C4-2B (cell line): ENCODE results near the gene SHOX.

Experiments
- H3K27ac ChIP-seq: fragments of 450-650 bp; 2 replicates; pipeline ENCODE4 v1.5.1; 2017
- ZFX ChIP-seq: fragments of 450-650 bp; IDR thresholded peaks from 2 replicates; pipeline ENCODE4 v1.6.1; 2017
- TF ChIP-seq, protein P1 (sequence below): fragments of 450-650 bp; conservative IDR thresholded peaks from 2 replicates; pipeline ENCODE4 v1.5.1; 2017; ENCODE audit warnings: mild to moderate bottlenecking

The SHOX gene

DNA sequence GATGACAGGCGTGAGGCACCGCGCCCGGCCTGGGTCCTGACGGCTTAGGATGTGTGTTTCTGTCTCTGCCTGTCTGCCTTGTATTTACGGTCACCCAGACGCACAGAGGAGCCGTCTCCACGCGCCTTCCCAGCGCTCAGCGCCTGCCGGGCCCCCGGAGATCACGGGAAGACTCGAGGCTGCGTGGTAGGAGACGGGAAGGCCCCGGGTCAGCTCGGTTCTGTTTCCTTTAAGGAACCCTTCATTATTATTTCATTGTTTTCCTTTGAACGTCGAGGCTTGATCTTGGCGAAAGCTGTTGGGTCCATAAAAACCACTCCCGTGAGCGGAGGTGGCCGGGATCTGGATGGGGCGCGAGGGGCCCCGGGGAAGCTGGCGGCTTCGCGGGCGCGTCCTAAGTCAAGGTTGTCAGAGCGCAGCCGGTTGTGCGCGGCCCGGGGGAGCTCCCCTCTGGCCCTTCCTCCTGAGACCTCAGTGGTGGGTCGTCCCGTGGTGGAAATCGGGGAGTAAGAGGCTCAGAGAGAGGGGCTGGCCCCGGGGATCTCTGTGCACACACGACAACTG is 1.3 kb downstream of the SHOX start:
- H3K27ac ChIP-seq, result no peak overlapping the region
- TF ChIP-seq ZFX, result no peak
- TF ChIP-seq, protein P1, sequence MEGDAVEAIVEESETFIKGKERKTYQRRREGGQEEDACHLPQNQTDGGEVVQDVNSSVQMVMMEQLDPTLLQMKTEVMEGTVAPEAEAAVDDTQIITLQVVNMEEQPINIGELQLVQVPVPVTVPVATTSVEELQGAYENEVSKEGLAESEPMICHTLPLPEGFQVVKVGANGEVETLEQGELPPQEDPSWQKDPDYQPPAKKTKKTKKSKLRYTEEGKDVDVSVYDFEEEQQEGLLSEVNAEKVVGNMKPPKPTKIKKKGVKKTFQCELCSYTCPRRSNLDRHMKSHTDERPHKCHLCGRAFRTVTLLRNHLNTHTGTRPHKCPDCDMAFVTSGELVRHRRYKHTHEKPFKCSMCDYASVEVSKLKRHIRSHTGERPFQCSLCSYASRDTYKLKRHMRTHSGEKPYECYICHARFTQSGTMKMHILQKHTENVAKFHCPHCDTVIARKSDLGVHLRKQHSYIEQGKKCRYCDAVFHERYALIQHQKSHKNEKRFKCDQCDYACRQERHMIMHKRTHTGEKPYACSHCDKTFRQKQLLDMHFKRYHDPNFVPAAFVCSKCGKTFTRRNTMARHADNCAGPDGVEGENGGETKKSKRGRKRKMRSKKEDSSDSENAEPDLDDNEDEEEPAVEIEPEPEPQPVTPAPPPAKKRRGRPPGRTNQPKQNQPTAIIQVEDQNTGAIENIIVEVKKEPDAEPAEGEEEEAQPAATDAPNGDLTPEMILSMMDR, result no peak

DNA sequence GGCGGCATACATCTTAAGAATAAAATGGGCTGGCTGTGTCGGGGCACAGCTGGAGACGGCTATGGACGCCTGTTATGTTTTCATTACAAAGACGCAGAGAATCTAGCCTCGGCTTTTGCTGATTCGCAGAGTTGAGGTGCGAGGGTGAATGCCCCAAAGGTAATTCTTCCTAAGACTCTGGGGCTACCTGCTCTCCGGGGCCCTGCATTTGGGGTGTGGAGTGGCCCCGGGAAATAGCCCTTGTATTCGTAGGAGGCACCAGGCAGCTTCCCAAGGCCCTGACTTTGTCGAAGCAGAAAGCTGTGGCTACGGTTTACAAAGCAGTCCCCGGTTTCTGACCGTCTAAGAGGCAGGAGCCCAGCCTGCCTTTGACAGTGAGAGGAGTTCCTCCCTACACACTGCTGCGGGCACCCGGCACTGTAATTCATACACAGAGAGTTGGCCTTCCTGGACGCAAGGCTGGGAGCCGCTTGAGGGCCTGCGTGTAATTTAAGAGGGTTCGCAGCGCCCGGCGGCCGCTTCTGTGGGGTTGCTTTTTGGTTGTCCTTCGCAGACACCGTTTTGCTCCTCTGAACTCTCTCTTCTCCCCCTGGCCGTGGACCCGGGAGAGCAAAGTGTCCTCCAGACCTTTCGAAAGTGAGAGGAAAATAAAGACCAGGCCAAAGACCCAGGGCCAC is 1.9 kb downstream of the SHOX start:
- H3K27ac ChIP-seq, result no peak overlapping the region
- no peak for TF ChIP-seq ZFX
- TF ChIP-seq, protein P1, result no peak

DNA sequence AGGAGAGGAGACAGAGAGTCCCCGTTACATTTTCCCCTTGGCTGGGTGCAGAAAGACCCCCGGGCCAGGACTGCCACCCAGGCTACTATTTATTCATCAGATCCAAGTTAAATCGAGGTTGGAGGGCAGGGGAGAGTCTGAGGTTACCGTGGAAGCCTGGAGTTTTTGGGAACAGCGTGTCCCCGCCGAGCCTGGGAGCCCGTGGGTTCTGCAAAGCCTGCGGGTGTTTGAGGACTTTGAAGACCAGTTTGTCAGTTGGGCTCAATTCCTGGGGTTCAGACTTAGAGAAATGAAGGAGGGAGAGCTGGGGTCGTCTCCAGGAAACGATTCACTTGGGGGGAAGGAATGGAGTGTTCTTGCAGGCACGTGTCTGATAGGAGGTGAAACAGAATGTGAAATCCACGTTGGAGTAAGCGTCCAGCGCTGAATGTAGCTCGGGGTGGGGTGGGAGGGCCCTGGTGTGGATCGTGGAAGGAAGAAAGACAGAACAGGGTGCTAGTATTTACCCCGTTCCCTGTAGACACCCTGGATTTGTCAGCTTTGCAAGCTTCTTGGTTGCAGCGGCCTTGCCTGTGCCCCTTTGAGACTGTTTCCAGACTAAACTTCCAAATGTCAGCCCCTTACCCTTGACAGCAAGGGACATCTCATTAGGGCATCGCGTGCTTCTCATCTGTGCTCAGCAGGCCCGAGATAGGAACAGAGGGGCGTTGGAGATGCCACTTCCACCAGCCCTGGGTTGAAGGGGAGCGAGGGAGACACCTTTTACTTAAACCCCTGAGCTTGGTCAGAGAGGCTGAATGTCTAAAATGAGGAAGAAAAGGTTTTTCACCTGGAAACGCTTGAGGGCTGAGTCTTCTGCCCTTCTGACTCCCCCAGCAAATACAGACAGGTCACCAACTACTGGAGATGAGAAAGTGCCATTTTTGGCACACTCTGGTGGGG is 2.7 kb downstream of the SHOX start:
- no peak for TF ChIP-seq ZFX
- TF ChIP-seq, protein P1, result no peak
- H3K27ac ChIP-seq, result no peak overlapping the region

DNA sequence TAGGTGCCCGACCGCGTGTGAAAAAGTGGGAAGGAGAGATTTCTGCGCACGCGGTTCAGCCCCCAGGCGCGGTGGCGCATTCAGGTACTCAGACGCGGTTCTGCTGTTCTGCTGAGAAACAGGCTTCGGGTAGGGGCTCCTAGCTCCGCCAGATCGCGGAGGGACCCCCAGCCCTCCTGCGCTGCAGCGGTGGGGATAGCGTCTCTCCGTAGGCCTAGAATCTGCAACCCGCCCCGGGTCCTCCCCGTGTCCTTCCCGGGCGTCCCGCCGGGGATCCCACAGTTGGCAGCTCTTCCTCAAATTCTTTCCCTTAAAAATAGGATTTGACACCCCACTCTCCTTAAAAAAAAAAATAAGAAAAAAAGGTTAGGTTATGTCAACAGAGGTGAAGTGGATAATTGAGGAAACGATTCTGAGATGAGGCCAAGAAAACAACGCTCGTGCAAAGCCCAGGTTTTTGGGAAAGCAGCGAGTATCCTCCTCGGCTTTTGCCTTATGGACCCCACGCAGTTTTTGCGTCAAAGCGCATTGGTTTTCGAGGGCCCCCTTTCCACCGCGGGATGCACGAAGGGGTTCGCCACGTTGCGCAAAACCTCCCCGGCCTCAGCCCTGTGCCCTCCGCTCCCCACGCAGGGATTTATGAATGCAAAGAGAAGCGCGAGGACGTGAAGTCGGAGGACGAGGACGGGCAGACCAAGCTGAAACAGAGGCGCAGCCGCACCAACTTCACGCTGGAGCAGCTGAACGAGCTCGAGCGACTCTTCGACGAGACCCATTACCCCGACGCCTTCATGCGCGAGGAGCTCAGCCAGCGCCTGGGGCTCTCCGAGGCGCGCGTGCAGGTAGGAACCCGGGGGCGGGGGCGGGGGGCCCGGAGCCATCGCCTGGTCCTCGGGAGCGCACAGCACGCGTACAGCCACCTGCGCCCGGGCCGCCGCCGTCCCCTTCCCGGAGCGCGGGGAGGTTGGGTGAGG is 3.7 kb downstream of the SHOX start:
- TF ChIP-seq, protein P1, result no peak
- no peak for TF ChIP-seq ZFX
- H3K27ac ChIP-seq, result no peak overlapping the region

DNA sequence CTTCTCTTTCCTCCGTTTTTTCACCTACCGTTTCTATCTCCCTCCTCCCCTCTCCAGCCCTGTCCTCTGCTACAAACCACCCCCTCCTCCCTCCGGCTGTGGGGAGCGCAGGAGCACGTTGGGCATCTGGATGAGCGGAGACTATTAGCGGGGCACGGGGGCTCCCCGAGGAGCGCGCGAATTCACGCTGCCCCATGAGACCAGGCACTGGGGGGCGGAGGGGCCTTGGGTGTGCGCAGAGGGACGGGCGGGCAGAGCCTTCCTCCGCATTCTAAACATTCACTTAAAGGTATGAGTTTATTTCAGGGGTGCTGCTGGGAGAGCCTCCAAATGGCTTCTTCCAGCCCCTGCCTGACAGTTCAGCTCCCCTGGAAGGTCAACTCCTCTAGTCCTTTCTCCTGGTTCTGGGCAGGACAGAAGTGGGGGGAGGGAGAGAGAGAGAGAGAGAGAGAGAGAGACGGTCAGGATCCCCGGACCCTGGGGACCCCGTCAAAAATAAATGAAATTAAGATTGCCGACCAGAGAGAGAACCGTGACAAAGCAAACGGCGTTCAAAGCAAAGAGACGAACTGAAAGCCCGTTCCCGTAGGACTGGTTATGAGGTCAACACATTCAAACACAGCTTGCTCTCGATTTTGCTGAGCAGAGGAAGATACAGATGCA is 5.0 kb downstream of the SHOX start:
- TF ChIP-seq, protein P1, result no peak
- TF ChIP-seq ZFX, result no peak

DNA sequence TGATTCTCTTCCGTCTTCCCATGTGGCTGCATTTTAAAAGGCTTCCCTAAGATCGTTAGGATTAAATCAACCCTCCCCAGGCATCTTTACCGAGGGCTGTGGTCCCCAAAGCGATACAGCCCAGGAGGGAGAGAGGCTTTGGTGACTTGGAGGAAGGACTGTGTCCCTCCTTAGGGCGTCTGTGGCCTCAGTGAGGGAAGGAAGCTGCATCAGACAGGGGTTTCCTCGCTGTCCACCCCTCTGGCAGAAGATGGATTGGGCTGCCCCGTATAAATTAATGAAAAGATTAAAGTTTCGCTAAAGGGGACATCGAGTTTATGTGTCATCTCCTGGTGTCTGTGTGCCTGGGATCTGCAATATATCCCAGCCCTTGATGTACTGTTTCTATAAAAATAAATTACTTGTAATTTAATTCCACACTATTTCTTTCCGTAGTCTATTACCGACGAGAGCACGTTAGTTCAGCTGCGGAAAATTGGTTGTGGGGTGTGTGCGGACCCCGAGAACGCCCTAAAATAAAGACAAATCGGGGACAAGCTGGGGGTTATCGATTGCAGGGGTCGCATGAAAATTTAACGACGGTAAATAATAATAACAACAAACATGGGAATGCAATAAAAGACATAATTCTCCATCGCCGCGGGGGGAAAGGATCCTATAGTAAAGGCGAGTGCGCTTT is 6.5 kb downstream of the SHOX start:
- TF ChIP-seq, protein P1, result no peak
- TF ChIP-seq ZFX, result no peak
- H3K27ac ChIP-seq, result no peak overlapping the region

More for the DNA sequence above, 5.0 kb downstream of the SHOX start:
- no peak overlapping the region for H3K27ac ChIP-seq
